GM18502 (cell line): ENCODE data around the gene ZNF787.
"Not testable (repeated sequence)": the region's sequence is repeated elsewhere in the genome, so short reads cannot be mapped to it uniquely, and the experiment has no call there.

Experiments used
- ATAC-seq: cut with Tn5 transposase; IDR thresholded peaks from one replicate; pipeline ENCODE4 v1.9.1; 2021; ENCODE audit warnings: mild to moderate bottlenecking; ENCODE audit not compliant: unreplicated experiment, poor library complexity

The ZNF787 gene

DNA sequence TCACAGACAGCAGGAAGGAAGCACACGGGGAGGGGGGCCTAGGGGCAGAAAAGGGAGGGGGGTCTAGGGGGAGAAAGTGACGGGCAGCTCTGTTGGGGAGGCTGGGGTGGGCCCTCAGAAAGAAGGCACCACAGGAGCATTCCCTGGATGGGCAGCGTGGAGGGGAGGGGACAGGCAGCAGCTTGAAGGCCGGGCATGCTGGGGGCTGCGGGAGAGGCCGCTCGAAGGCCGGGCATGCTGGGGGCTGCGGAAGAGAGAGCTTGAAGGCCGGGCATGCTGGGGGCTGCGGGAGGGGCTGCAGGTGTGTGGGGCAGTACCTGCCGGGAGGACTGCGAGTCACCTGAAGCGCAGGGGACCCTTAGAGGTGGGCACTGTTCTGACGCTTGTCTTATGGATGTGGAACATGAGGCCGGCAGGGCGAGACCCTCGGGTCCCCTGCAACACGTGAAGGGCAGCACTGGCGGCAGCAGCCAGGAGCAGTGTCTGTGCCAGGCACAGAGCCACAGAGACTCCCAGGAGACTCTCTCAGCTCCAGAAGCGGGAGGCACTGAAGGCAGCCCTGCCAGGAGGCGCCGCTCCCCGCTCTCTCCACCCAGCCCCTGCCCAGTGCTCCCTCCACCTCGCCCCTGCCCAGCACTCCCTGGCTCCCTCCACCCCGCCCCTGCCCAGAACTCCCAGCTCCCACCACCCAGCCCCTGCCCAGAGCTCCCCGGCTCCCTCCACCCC lies 13.3 kb downstream of the ZNF787 start:
- ATAC-seq = no peak

DNA sequence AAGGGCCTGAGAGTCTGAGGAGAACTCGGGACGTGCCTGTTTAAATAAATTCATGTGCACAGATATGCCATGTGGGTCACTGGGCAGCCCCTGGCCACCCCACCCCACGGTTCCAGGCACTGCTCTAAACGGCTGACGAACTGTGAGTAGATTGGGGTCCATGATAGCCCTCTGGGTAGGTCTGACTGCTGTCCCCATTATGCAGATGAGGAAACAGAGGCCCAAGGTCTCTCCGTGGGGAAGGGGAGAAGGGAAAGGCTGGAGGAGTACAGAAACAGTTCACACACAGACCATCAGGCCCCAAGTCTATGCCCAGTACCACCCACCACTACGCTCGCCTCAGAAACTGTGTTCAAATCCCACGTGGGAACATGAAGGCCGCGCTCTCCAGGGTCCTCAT lies 14.1 kb downstream of the ZNF787 start:
- no peak for ATAC-seq

DNA sequence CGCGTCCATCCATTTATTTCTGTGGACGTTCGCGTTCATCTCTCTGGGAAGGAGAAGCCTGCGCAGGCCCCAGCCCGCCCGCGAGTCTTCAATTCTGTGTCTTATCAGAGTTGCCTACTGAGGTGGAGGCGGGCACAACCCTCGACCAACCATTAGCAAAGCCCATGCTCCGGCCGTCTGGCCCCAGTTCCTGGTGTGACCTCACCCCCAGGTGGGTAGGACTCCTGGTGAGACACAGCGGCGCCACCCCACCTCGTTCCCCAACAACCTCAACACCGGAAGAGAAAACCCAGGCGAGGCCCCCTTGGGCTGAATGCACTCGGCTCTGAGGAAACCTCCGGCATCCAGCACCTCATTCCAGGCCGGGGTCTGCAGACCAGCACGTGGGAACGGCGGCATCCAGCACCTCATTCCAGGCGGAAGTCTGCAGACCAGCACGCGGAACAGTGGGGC lies 14.7 kb downstream of the ZNF787 start:
- no peak for ATAC-seq

DNA sequence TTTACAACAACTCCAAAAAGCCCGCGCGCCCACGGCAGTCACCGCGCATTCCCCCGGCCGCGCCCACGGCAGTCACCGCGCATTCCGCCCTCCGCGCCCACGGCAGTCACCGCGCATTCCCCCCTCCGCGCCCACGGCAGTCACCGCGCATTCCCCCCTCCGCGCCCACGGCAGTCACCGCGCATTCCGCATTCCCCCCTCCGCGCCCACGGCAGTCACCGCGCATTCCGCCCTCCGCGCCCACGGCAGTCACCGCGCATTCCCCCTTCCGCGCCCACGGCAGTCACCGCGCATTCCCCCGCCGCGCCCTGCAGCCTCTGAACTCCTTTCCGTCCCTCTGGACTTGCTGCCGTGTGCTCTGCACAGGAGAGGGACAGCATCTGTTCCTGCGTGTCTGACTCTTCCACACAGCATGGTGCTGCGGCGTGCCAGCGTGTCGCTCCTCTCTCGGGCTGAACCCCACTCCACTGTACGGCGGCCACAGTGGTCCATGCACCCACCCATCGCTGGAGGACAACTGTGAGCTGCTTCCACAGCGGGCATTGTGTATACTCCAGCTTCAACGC lies 15.2 kb downstream of the ZNF787 start:
- not testable (repeated sequence) for ATAC-seq

DNA sequence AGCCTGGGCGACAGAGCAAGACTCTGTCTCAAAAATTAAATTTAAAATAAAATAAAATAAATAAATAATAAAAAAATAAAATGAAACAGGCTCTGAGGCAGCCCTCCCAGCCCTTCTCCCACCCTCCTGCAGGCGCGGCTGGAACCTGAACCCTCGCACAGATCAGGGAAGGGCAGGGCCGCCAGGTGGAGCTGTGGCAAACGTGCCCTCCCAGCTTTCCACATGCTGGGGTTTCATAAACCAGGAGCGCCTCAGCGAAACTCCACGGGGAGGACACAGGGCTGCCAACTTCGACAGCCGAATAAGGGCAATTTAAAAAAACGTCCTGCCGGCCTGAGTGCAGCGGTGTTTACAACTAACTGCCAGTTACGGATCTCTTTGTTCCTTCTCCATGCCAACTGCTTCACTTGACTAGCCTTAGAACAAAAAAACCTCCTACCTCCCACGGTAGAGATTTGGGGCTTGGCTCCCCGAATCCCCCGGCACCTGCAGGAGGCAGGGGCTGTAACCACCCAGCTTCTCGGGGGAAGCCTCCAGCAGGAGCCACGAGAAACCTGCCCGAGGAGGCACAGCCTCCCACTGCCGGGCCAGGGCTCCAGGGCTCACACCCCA lies 15.9 kb downstream of the ZNF787 start:
- ATAC-seq = no peak

DNA sequence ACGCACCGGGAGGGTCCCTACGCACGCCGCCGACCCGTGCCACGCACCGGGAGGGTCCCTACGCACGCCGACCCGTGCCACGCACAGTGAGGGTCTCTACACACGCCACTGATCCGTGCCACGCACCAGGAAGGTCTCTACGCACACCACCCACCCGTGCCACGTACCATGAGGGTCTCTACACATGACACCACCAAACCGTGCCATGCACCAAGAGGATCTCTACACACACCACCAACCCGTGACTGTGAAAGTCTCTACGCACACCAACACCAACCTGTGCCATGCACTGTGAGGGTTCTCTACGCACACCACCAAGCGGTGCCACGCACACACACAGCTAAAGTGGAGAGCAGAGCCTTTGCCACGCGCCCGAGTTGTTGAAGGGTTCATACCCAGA lies 16.7 kb downstream of the ZNF787 start:
- ATAC-seq = no peak

DNA sequence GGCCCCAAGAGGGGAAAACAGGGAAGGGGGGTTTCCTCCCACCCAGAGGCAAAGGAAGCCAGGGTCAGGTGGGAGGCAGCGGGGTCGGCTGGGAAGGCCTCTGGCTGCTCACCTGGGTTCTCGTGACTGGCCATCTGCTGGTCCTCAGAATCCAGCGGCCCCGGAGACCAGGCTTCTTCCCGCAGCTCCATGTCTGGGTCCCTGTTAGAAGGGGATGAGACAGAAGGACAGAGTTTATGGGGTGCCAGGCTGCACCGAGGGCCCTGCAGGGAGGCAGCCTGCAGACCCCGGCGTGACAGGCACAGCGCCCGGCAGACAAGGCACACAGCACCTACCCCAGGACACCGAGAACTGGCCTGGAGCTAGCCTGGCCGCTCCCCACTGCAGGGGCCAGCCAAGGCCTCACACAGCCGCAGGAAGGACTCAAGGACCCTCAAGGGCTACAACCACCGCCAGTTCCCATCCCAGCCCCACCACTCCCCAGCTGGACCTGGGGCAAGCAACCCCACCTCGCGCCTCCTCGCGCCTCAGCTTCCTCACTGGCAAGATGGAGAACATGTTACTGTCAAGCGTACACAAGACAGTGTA lies 18.0 kb downstream of the ZNF787 start:
- ATAC-seq = no peak

DNA sequence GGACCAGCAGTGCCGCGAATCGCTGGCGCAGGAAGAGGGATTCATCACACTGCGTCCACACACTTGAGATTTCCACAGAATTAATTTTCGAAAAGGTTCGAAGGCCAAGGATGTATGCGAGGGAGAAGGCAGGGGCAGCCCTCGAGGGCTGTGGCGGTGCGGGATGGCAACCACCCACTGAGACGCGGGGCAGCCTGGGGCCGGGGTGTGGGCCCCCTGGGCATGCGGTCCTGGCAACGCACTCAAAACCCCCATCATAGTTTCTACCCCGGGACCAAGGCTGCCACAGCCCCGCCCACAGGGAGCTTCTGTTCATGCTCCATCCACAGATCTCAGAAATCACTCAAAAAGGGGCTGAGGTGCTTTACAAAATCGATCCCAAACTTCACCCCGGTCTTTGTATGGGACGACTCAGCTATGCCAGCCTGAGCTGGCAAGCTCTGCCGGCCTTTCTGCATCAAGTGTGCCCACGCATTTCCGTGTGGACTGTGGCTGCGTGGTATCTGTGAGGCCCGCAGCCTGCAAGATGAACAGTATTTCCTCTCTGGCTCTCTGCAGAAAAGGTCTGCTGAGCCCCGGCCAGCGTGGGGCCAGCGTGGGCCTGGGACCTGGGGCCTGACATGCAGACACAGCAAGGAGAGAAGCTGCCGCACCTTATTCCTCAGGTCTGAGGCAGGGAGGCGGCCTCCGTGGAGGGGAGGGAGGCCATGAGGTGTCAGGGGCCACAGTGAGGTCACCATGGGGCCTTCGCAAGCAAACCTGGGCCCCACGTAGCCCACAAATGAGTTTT lies 19.2 kb downstream of the ZNF787 start:
- ATAC-seq = no peak

DNA sequence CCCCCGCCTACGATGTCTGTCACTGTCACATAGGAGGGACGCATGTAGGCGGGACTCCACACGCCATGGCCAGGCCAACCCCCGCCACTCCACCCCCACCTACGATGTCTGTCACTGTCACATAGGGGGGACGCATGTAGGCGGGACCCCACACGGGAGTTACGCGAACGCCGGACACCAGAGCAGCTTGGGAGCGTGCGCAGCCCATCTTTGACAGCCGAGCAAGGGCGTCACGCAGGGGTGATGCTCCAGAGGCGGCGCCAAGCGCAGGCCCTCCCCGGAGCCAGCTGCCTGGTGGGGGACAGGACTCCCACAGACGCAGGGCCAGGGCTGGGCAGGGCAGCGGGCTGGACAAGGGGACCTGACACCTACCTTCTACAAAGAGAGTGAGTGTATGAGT lies 20.0 kb downstream of the ZNF787 start:
- no peak for ATAC-seq

DNA sequence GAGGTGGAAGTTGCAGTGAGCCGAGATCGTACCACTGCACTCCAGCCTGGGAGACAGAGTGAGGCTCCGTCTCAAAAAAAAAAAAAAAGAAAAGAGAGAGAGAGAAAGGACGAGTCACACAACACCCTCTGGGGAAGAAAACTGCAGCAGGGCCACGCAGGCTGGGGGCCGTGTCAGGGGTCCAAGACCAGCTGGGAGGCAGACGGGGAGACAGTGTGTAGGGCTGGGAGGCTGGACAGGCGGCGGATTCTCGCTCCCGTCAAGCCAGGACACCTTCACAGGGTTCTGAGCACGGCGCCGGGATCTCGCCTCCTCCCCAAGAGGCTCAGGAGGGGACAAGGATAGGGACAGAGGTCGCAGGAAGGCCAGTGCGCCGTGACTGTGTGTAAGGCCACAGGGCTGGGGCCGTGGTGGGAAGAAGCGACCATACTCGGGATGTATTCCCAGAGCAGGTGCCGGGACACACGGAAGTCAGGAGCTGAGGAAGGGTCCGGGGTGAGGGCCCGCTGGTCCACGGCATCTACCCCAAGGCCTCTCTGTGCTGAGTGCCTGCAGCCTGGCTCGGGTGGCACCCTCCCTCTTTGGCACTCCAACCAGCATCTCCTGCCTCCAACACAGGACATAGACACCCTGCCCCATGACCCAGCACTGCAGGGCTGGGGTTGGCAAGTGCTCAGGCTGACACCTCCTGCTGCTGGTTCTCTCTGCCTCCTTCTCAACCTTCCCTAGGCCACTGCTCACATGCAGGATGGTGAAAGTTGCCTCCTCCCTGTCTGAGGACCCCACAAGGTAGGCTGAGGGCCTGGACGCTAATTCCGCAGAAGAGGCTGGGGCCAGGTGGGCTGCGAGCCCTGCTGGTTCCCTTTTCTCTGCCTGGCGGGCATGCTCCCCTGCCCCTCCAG lies 21.2 kb downstream of the ZNF787 start:
- ATAC-seq = no peak

DNA sequence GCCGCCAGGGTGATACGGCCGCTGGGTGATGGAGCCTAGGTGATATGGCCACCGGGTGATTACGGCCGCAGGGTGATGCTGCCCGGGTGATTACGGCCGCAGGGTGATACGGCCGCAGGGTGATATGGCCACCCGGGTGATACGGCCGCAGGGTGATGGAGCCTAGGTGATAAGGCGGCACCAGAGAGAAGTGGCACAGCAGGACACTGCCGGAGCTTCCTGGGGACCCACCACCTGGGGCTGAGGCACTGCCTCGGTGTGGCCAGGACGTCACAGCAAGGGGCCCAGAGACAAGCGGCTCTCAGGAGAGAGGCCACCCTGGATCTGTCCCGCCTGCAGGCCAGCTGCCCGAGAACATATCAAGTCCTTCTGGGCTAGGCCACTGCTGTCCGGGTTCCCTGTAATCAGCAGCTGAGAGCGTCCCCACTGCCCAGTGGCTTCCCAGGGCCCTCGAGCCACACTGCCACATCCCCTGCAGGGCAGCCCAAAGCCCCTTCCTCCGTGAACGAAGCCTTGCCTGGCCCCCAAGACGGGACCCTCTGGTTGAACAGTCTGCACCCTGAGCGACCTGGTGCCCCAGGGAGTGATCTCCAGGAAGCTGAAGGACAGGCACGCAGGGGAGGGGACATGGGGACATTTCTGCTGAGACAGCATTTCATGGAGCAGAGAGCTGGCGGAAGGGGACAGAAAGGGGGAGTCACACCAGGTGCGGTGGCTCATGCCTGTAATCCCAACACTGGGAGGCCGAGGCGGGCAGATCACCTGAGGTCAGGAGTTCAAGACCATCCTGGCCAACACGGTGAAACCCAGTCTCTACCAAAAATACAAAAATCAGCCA lies 22.1 kb downstream of the ZNF787 start:
- ATAC-seq = no peak

DNA sequence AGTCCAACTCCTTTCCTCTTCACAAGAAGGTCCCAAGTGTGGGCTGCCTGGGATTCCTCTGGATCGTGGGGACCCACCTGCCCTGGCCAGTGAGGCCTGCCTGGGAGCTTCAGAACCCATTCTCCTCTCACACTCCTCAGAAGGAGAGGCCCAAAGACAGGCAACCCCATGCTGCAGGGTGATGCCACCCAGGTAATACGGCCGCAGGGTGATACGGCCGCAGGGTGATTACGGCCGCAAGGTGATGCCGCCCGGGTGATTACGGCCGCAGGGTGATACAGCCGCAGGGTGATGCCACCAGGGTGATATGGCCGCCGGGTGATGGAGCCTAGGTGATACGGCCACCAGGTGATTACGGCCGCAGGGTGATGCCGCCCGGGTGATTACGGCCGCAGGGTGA lies 22.9 kb downstream of the ZNF787 start:
- ATAC-seq = not testable (repeated sequence)

DNA sequence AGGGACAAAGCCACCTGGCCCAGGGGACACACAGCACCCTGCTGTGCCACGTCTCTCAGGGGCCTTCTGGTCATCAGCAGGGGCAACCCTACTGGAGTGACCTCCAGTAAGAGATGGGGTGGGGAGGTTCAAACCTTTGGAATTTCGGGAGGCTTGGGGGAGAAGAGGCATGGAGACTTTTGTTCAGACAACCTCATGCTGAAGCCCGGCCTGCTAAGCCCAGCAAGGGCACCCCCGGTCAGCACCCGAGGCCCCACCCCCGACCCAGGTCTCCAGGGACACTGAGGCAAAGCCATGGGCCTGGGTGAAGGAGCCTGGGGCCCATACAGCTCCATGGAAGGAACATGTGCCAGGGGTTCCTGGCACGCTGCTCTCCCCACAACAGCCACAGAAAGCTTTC lies 23.3 kb downstream of the ZNF787 start:
- no peak for ATAC-seq

DNA sequence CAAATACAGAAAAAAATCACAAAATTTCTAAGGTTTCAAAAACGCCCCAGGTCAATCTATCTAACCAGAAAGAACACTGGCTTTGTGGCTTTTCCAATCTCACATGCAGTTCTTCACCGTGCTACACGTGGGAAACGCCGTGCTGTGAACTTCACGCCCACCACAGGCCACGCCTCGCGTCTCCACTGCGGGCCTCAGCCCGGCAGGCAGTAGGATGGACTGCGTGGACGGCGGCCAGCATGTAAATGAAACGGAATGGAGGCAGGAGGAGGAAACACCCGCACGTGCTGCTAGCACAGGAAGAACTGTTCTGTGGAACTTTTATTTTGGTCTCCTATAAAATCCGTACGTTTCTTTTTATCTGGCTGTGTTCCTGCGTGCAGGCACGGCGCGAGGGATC lies 23.8 kb downstream of the ZNF787 start:
- no peak for ATAC-seq

DNA sequence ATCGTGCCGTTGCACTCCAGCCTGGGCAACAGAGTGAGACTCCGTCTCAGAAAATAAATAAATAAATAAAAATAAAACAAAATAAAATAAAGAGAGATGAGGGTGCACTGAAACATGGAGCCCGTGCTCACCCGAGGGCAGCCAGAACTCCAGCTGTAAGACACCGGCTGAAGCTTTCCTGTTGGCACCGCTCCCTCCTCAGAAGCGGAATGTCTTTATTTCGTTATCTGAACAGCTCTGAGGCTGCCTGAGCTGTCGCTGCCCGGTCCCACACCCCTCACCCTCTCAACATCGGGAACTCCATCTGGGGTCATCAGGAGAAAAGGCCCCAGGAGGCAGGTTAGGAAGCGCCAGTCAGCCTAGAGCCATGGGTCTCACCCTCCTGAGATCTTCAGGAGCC lies 24.4 kb downstream of the ZNF787 start:
- no peak for ATAC-seq

DNA sequence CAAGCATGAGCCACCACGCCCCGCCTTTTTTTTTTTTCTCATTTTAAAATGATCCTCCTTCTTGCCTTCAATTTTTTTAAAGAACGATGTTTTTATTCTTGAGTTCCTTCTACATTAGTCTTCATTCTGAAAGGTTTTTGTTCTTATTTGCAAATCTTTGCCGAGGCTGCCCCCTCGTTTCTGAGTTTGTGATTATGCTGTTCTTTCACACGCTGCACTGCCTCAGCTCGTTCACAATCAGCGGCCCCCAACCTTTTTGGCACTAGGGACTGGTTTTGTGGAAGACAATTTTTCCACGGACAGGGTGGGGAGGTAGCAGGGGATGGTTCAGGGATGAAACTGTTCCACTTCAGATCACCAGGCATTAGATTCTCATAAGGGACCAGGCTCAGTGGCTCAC lies 26.6 kb downstream of the ZNF787 start:
- ATAC-seq = no peak

DNA sequence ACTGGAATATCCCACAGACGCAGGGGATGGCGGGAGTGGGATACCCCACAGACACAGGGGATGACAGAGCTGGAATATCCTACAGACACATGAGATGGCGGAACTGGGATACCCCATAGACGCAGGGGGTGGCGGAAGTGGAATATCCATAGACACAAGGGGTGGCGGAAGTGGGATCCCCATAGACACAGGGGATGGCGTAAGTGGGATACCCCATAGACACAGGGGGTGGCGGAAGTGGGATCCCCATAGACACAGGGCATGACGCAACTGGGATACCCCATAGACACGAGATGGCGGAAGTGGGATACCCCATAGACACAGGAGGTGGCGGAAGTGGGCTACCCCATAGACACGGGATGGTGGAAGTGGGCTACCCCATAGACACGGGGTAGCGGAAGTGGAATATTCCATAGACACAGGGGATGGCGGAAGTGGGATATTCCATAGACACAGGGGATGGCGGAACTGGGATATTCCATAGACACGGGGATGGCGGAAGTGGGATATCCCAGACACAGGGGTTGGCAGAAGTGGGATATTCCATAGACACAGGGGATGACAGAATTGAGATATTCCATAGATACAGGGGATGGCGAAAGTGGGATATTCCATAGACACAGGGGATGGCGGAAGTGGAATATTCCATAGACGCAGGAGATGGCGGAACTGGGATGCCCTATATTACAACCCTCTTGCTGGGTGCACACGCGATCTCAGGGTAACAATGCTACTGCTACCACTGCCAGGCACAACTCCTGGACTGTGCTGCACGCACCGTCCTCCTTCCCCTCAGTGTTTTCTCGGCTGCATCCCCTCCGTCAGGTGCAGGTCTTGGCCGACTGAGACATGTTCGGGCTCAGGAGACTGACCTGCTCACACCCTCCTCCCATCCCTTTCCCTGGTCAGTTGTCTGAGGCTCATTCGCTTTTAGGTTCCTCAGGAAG lies 28.1 kb downstream of the ZNF787 start:
- no peak for ATAC-seq
